WERI-Rb-1 (cell line): ENCODE results near the gene MPO.

ENCODE experiments used
- DNase-seq: peaks from one replicate; pipeline ENCODE4 v3.0.0-alpha.2; 2020
- H3K27ac ChIP-seq: fragments of 250-450 bp; sonication (Bioruptor Pico); 2 replicates; pipeline ENCODE4 v1.5.1; 2020; ENCODE audit warnings: mild to moderate bottlenecking, moderate library complexity
- H3K27me3 ChIP-seq: fragments of 250-450 bp; sonication (Bioruptor Pico); 2 replicates; pipeline ENCODE4 v1.5.1; 2021; ENCODE audit warnings: mild to moderate bottlenecking, low read depth, moderate library complexity; ENCODE audit not compliant: insufficient read depth, severe bottlenecking
- H3K36me3 ChIP-seq: fragments of 250-450 bp; sonication (Bioruptor Pico); 2 replicates; pipeline ENCODE4 v1.5.1; 2020; ENCODE audit warnings: mild to moderate bottlenecking, moderate library complexity
- H3K4me3 ChIP-seq: 2 replicates; pipeline ENCODE4 v1.5.1; 2011; ENCODE audit warnings: low read depth, mild to moderate bottlenecking, control low read depth, low read length
- H3K9me3 ChIP-seq: fragments of 250-450 bp; sonication (Bioruptor Pico); 2 replicates; pipeline ENCODE4 v1.5.1; 2021; ENCODE audit warnings: mild to moderate bottlenecking, moderate library complexity; ENCODE audit not compliant: severe bottlenecking
- TF ChIP-seq, protein P1 (sequence below): IDR thresholded peaks from 2 replicates; pipeline ENCODE4 v1.5.1; 2011; ENCODE audit warnings: low read depth, mild to moderate bottlenecking, control low read depth, inconsistent platforms, low read length

Gene MPO

GRCh38 chr17:58273453-58274104 is 7.2 kb downstream of the MPO start:
- TF ChIP-seq, protein P1, sequence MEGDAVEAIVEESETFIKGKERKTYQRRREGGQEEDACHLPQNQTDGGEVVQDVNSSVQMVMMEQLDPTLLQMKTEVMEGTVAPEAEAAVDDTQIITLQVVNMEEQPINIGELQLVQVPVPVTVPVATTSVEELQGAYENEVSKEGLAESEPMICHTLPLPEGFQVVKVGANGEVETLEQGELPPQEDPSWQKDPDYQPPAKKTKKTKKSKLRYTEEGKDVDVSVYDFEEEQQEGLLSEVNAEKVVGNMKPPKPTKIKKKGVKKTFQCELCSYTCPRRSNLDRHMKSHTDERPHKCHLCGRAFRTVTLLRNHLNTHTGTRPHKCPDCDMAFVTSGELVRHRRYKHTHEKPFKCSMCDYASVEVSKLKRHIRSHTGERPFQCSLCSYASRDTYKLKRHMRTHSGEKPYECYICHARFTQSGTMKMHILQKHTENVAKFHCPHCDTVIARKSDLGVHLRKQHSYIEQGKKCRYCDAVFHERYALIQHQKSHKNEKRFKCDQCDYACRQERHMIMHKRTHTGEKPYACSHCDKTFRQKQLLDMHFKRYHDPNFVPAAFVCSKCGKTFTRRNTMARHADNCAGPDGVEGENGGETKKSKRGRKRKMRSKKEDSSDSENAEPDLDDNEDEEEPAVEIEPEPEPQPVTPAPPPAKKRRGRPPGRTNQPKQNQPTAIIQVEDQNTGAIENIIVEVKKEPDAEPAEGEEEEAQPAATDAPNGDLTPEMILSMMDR, result no peak
- no peak overlapping the region for H3K27ac ChIP-seq
- no peak overlapping the region for H3K4me3 ChIP-seq
- no peaks in the 10 kb centered on the region for H3K9me3 ChIP-seq
- H3K36me3 ChIP-seq, result no peaks in the 10 kb centered on the region
- no peaks in the 10 kb centered on the region for H3K27me3 ChIP-seq
- no peak for DNase-seq

GRCh38 chr17:58272367-58273280 is 8.1 kb downstream of the MPO start:
- no peak overlapping the region for H3K27ac ChIP-seq

GRCh38 chr17:58271216-58271931 is 9.4 kb downstream of the MPO start:
- no peak for DNase-seq
- Histone ChIP-seq H3K27ac (no peak overlapping the region), H3K9me3 (no peaks in the 10 kb centered on the region), H3K27me3 (no peaks in the 10 kb centered on the region), H3K36me3 (no peaks in the 10 kb centered on the region), H3K4me3 (no peak overlapping the region)
- TF ChIP-seq, protein P1, result no peak

More at GRCh38 chr17:58272367-58273280, 8.1 kb downstream of the MPO start:
- DNase-seq, result no peak
- TF ChIP-seq, protein P1, result no peak
- Histone ChIP-seq H3K27me3 (no peaks in the 10 kb centered on the region), H3K4me3 (no peak overlapping the region), H3K36me3 (no peaks in the 10 kb centered on the region), H3K9me3 (no peaks in the 10 kb centered on the region)

GRCh38 chr17:58270476-58271215 is 10.1 kb downstream of the MPO start:
- H3K36me3 ChIP-seq, result no peaks in the 10 kb centered on the region
- no peak for DNase-seq
- H3K27me3 ChIP-seq, result no peaks in the 10 kb centered on the region
- H3K9me3 ChIP-seq, result no peaks in the 10 kb centered on the region
- H3K4me3 ChIP-seq, result no peak overlapping the region
- no peak overlapping the region for H3K27ac ChIP-seq
- TF ChIP-seq, protein P1, result peak; percentile 56

DNA sequence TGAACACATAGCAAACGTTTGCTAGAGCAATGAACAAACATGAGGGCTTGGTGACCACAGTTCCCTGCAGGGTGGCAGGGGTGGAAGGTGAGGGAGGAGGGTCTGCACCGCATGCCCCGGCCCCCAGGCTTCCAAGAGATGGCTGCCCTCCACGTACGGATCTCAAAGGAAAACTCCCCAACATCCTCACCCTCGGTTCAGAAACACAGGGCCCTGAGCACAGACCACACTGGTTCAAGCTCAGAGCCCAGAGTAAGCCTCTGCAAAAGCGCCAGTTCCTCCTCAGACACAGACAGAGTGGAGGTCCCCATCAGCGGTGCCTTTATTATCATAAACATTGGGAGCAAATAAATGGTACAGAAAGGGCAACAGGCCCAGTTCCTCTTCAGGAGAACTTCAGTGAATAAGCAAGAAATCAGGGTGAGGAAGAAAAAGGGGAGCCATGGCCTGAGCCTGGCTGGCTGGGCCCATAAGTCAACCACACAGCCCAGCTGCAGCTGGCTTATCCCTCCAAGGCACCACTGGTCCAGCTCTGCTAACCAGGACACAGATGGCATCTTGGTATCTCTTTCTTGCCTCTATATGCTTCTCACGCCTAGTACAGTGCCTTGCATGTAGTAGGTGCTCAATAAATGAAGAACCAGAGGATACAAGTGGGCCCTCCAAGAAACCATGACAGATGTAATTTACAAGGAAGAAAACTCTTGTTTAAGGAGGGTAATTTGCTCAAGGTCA is 11.0 kb downstream of the MPO start:
- H3K9me3 ChIP-seq, result no peaks in the 10 kb centered on the region
- TF ChIP-seq, protein P1, result no peak
- H3K4me3 ChIP-seq, result no peak overlapping the region
- no peak overlapping the region for H3K27ac ChIP-seq
- no peak for DNase-seq
- H3K36me3 ChIP-seq, result no peaks in the 10 kb centered on the region
- H3K27me3 ChIP-seq, result no peaks in the 10 kb centered on the region
